H54 (cell line): ENCODE measurements around the gene RARS1.

ENCODE experiments used
- DNase-seq: peaks from one replicate; pipeline ENCODE4 v3.0.0; 2011; ENCODE audit warnings: low spot score, mixed read lengths; ENCODE audit not compliant: insufficient read length
- FAIRE-seq: peaks from 3 replicates; lab custom pipeline; 2011; peaks lifted over from hg19 to GRCh38; lab: Jason Lieb, UNC
- POLR2A ChIP-seq: IDR thresholded peaks from 2 replicates; pipeline ENCODE4 v1.6.1; 2011; ENCODE audit warnings: low read depth, mild to moderate bottlenecking, low read length

The RARS1 gene

GRCh38 chr5:168486136-168486879 is at the start of gene RARS1:
Gene RARS1, plus strand, starts transcription at chr5:168486471. Its CDS starts 28 bp downstream, at chr5:168486499.
- DNase-seq (peak; percentile 86), FAIRE-seq (peak; percentile 80)
- TF ChIP-seq POLR2A, result peak; percentile 99

GRCh38 chr5:168438349-168438748 is 47.9 kb upstream of the RARS1 start:
- DNase-seq (no peak), FAIRE-seq (no peak)
- no peak for TF ChIP-seq POLR2A

GRCh38 chr5:168443533-168443932 is 42.7 kb upstream of the RARS1 start:
- no peak for TF ChIP-seq POLR2A
- DNase-seq (no peak), FAIRE-seq (no peak)

GRCh38 chr5:168443950-168444700 is 42.1 kb upstream of the RARS1 start:
- no peak for FAIRE-seq
- no peak for TF ChIP-seq POLR2A
- no peak for DNase-seq

- FAIRE-seq, result no peak
- no peak for TF ChIP-seq POLR2A
Measured at GRCh38 chr5:168446983-168447619, 39.2 kb upstream of the RARS1 start.

GRCh38 chr5:168447808-168448207 is 38.5 kb upstream of the RARS1 start:
- FAIRE-seq, result no peak

More at GRCh38 chr5:168446983-168447619, 39.2 kb upstream of the RARS1 start:
- no peak for DNase-seq

GRCh38 chr5:168449166-168449565 is 37.1 kb upstream of the RARS1 start:
- FAIRE-seq (no peak), DNase-seq (no peak)
- TF ChIP-seq POLR2A, result no peak

More at GRCh38 chr5:168447808-168448207, 38.5 kb upstream of the RARS1 start:
- no peak for DNase-seq
- TF ChIP-seq POLR2A, result no peak

- FAIRE-seq, result no peak
Measured at GRCh38 chr5:168451565-168451964, 34.7 kb upstream of the RARS1 start.

GRCh38 chr5:168455201-168455600 is 31.1 kb upstream of the RARS1 start:
- DNase-seq (no peak), FAIRE-seq (no peak)
- no peak for TF ChIP-seq POLR2A

More at GRCh38 chr5:168451565-168451964, 34.7 kb upstream of the RARS1 start:
- no peak for TF ChIP-seq POLR2A
- no peak for DNase-seq

- no peak for TF ChIP-seq POLR2A
- no peak for DNase-seq
- no peak for FAIRE-seq
Measured at GRCh38 chr5:168457542-168457941, 28.7 kb upstream of the RARS1 start.

- no peak for DNase-seq
- no peak for TF ChIP-seq POLR2A
Measured at GRCh38 chr5:168460606-168461005, 25.7 kb upstream of the RARS1 start.

GRCh38 chr5:168463081-168463480 is 23.2 kb upstream of the RARS1 start:
- no peak for FAIRE-seq
- no peak for DNase-seq

More at GRCh38 chr5:168460606-168461005, 25.7 kb upstream of the RARS1 start:
- no peak for FAIRE-seq

GRCh38 chr5:168464214-168464613 is 22.1 kb upstream of the RARS1 start:
- TF ChIP-seq POLR2A, result no peak
- DNase-seq (no peak), FAIRE-seq (no peak)

More at GRCh38 chr5:168463081-168463480, 23.2 kb upstream of the RARS1 start:
- TF ChIP-seq POLR2A, result no peak

- DNase-seq (no peak), FAIRE-seq (no peak)
- TF ChIP-seq POLR2A, result no peak
Measured at GRCh38 chr5:168464641-168465040, 21.6 kb upstream of the RARS1 start.
